ENCODE results near the gene CTNNA3.

GRCh38 chr10:66852811-66853210 lies 843.2 kb downstream of the CTNNA3 start:
- TF ChIP-seq ATF2 (tag by site-specific recombination; IDR thresholded peaks at IDR 0.05; ENCODE audit: low read depth): no peak
- TF ChIP-seq, protein P1, sequence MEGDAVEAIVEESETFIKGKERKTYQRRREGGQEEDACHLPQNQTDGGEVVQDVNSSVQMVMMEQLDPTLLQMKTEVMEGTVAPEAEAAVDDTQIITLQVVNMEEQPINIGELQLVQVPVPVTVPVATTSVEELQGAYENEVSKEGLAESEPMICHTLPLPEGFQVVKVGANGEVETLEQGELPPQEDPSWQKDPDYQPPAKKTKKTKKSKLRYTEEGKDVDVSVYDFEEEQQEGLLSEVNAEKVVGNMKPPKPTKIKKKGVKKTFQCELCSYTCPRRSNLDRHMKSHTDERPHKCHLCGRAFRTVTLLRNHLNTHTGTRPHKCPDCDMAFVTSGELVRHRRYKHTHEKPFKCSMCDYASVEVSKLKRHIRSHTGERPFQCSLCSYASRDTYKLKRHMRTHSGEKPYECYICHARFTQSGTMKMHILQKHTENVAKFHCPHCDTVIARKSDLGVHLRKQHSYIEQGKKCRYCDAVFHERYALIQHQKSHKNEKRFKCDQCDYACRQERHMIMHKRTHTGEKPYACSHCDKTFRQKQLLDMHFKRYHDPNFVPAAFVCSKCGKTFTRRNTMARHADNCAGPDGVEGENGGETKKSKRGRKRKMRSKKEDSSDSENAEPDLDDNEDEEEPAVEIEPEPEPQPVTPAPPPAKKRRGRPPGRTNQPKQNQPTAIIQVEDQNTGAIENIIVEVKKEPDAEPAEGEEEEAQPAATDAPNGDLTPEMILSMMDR (tag by site-specific recombination; IDR thresholded peaks at IDR 0.05): no peak
- no peak for TF ChIP-seq YY1 (tag by site-specific recombination; IDR thresholded peaks at IDR 0.05)
- no peak for TF ChIP-seq ZNF274 (IDR thresholded peaks at IDR 0.05; ENCODE audit: low read length)
- no peak for TF ChIP-seq ZNF274 (tag by site-specific recombination; IDR thresholded peaks at IDR 0.05; ENCODE audit: borderline replicate concordance)
- TF ChIP-seq ZNF10 (tag by site-specific recombination; IDR thresholded peaks at IDR 0.05): no peak
- TF ChIP-seq ZNF670 (tag by site-specific recombination; IDR thresholded peaks at IDR 0.05; ENCODE audit: low read depth): no peak
- TF ChIP-seq ZFP37 (tag by site-specific recombination; IDR thresholded peaks at IDR 0.05): no peak
- TF ChIP-seq, protein P2, sequence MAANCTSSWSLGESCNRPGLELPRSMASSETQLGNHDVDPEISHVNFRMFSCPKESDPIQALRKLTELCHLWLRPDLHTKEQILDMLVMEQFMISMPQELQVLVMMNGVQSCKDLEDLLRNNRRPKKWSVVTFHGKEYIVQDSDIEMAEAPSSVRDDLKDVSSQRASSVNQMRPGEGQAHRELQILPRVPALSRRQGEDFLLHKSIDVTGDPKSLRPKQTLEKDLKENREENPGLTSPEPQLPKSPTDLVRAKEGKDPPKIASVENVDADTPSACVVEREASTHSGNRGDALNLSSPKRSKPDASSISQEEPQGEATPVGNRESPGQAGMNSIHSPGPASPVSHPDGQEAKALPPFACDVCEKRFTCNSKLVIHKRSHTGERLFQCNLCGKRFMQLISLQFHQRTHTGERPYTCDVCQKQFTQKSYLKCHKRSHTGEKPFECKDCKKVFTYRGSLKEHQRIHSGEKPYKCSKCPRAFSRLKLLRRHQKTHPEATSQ (tag by site-specific recombination; IDR thresholded peaks at IDR 0.05): no peak
- TF ChIP-seq TCF7L2 (IDR thresholded peaks at IDR 0.05; ENCODE audit: borderline replicate concordance, low read depth, low read length): no peak
- no peak for TF ChIP-seq ZNF585B (tag by site-specific recombination; IDR thresholded peaks at IDR 0.05)
- no peak for TF ChIP-seq BCL11A (tag by site-specific recombination; IDR thresholded peaks at IDR 0.05; ENCODE audit: low read depth)
